ENCODE measurements around the gene TLL1.

GRCh38 chr4:166087569-166087968 lies 214.5 kb downstream of the TLL1 start:
- TF ChIP-seq EZH2 (IDR thresholded peaks at IDR 0.05; ENCODE audit: borderline replicate concordance, low read length) (no peak), CTCF (IDR thresholded peaks at IDR 0.05; ENCODE audit: low read length) (no peak)
